ENCODE measurements around the gene NDNF.

- TF ChIP-seq CTCF (IDR thresholded peaks at IDR 0.05), result no peak
- no peak for TF ChIP-seq EP300 (IDR thresholded peaks at IDR 0.05)
- no peak for TF ChIP-seq POLR2A (IDR thresholded peaks at IDR 0.05)
- no peak for TF ChIP-seq POLR2AphosphoS5 (IDR thresholded peaks at IDR 0.05)
Measured at GRCh38 chr4:121056066-121056465, 16.3 kb downstream of the NDNF start.

Data from sigmoid colon (tissue), 4 donors.